OCI-LY1 (cell line): ENCODE data around the gene CLEC7A.

ENCODE experiments used
- H2AFZ ChIP-seq: fragments of 200-600 bp; sonication (generic), shearing (Covaris generic); 2 replicates; pipeline ENCODE4 v1.6.0; 2014; ENCODE audit warnings: antibody characterized with exemption, mild to moderate bottlenecking, low read length
- H3F3A ChIP-seq: fragments of 200-600 bp; sonication (generic), shearing (Covaris generic); 2 replicates; pipeline ENCODE4 v1.6.0; 2014; ENCODE audit warnings: mild to moderate bottlenecking, antibody characterized with exemption, low read length, moderate library complexity; ENCODE audit not compliant: insufficient read depth
- H3K27ac ChIP-seq: fragments of 200-600 bp; sonication (generic); 2 replicates; pipeline ENCODE4 v1.5.1; 2014; ENCODE audit warnings: low read length, mixed run types, mild to moderate bottlenecking, low read depth; ENCODE audit not compliant: poor library complexity, severe bottlenecking
- H3K27me3 ChIP-seq: fragments of 200-600 bp; sonication (generic); 2 replicates; pipeline ENCODE4 v1.6.0; 2014; ENCODE audit warnings: antibody characterized with exemption, mild to moderate bottlenecking, low read length, moderate library complexity; ENCODE audit not compliant: insufficient read depth
- H3K36me3 ChIP-seq: fragments of 200-600 bp; sonication (generic); 2 replicates; pipeline ENCODE4 v1.6.1; 2014; ENCODE audit warnings: mild to moderate bottlenecking, antibody characterized with exemption, low read length, moderate library complexity, mixed read lengths; ENCODE audit not compliant: insufficient read depth
- H3K4me1 ChIP-seq: fragments of 200-600 bp; sonication (generic); 2 replicates; pipeline ENCODE4 v1.5.1; 2014; ENCODE audit warnings: mild to moderate bottlenecking, low read length, moderate library complexity; ENCODE audit not compliant: insufficient read depth, severe bottlenecking
- H3K4me2 ChIP-seq: fragments of 200-600 bp; sonication (generic), shearing (Covaris generic); 2 replicates; pipeline ENCODE4 v1.6.1; 2014; ENCODE audit warnings: low read length
- H3K4me3 ChIP-seq: fragments of 200-600 bp; sonication (generic); 2 replicates; pipeline ENCODE4 v1.5.1; 2014; ENCODE audit warnings: low read length, low read depth, mild to moderate bottlenecking, mixed read lengths; ENCODE audit not compliant: poor library complexity, severe bottlenecking
- H3K79me2 ChIP-seq: fragments of 200-600 bp; shearing (Covaris generic); 2 replicates; pipeline ENCODE4 v1.6.1; 2016; ENCODE audit warnings: mixed run types, low read length, mixed read lengths; ENCODE audit not compliant: insufficient read depth
- H3K9ac ChIP-seq: fragments of 200-600 bp; sonication (generic), shearing (Covaris generic); 2 replicates; pipeline ENCODE4 v1.6.1; 2014; ENCODE audit warnings: mild to moderate bottlenecking, low read length, mixed read lengths
- H3K9me2 ChIP-seq: fragments of 200-600 bp; sonication (generic), shearing (Covaris generic); 2 replicates; pipeline ENCODE4 v1.6.1; 2014; ENCODE audit warnings: low read depth, mild to moderate bottlenecking, low read length, mixed read lengths
- H3K9me3 ChIP-seq: fragments of 200-600 bp; shearing (Covaris generic); 2 replicates; pipeline ENCODE4 v1.6.1; 2014; ENCODE audit warnings: low read length, mixed read lengths
- H4K20me1 ChIP-seq: fragments of 200-600 bp; sonication (generic), shearing (Covaris generic); 2 replicates; pipeline ENCODE4 v1.6.0; 2016; ENCODE audit warnings: mild to moderate bottlenecking, low read length; ENCODE audit not compliant: insufficient read depth
- CTCF ChIP-seq: fragments of 200-600 bp; sonication (generic), shearing (Covaris generic); IDR thresholded peaks from 2 replicates; pipeline ENCODE4 v1.5.1; 2017; ENCODE audit warnings: mild to moderate bottlenecking, antibody characterized with exemption, low read length, moderate library complexity, mixed read lengths
- EZH2 ChIP-seq: fragments of 200-600 bp; sonication (generic), shearing (Covaris generic); IDR thresholded peaks from 2 replicates; pipeline ENCODE4 v1.8.0; 2017; ENCODE audit warnings: borderline replicate concordance, mixed run types, mild to moderate bottlenecking, antibody characterized with exemption, low read length, moderate library complexity, mixed read lengths

The CLEC7A gene

GRCh38 chr12:10128687-10129086 lies 1.3 kb downstream of the CLEC7A start:
- Histone ChIP-seq H3K27me3 (no peaks in the 10 kb centered on the region), H3K27ac (no peak overlapping the region), H3K9me2 (no peaks in the 10 kb centered on the region), H3K4me1 (peaks cover 5% of the 10 kb centered on the region), H4K20me1 (no peaks in the 10 kb centered on the region), H3K4me2 (no peak overlapping the region), H3F3A (no peaks in the 10 kb centered on the region), H3K4me3 (no peak overlapping the region), H3K36me3 (no peaks in the 10 kb centered on the region), H3K79me2 (no peaks in the 10 kb centered on the region), H3K9ac (no peak overlapping the region), H3K9me3 (no peaks in the 10 kb centered on the region), H2AFZ (no peak overlapping the region)
- TF ChIP-seq EZH2: no peak
- no peak for TF ChIP-seq CTCF

- peaks cover 5% of the 10 kb centered on the region for H3K4me1 ChIP-seq
- no peaks in the 10 kb centered on the region for H3K9me2 ChIP-seq
- no peak for TF ChIP-seq EZH2
- no peaks in the 10 kb centered on the region for H4K20me1 ChIP-seq
- H3K36me3 ChIP-seq: no peaks in the 10 kb centered on the region
- H3K79me2 ChIP-seq: no peaks in the 10 kb centered on the region
- H3K9me3 ChIP-seq: no peaks in the 10 kb centered on the region
- H3K4me3 ChIP-seq: no peak overlapping the region
- H3K27ac ChIP-seq: no peak overlapping the region
- no peak overlapping the region for H2AFZ ChIP-seq
- H3F3A ChIP-seq: no peaks in the 10 kb centered on the region
- no peak overlapping the region for H3K9ac ChIP-seq
- H3K4me2 ChIP-seq: no peak overlapping the region
- H3K27me3 ChIP-seq: no peaks in the 10 kb centered on the region
Measured at GRCh38 chr12:10126413-10126812, 3.6 kb downstream of the CLEC7A start.

GRCh38 chr12:10122689-10123088 lies 7.3 kb downstream of the CLEC7A start:
- Histone ChIP-seq H3K36me3 (no peaks in the 10 kb centered on the region), H3K27ac (no peak overlapping the region), H3K79me2 (no peaks in the 10 kb centered on the region), H3K9me2 (no peaks in the 10 kb centered on the region), H3F3A (no peaks in the 10 kb centered on the region), H3K4me2 (no peak overlapping the region), H4K20me1 (no peaks in the 10 kb centered on the region), H2AFZ (no peak overlapping the region), H3K27me3 (no peaks in the 10 kb centered on the region), H3K4me1 (no peaks in the 10 kb centered on the region), H3K9ac (no peak overlapping the region), H3K4me3 (no peak overlapping the region), H3K9me3 (no peaks in the 10 kb centered on the region)
- no peak for TF ChIP-seq EZH2
- no peak for TF ChIP-seq CTCF

GRCh38 chr12:10121278-10121677 lies 8.7 kb downstream of the CLEC7A start:
- Histone ChIP-seq H3K9ac (no peak overlapping the region), H3K4me2 (no peak overlapping the region), H3K4me1 (no peaks in the 10 kb centered on the region), H3K79me2 (no peaks in the 10 kb centered on the region), H2AFZ (no peak overlapping the region), H3K4me3 (no peak overlapping the region), H3F3A (no peaks in the 10 kb centered on the region), H3K36me3 (no peaks in the 10 kb centered on the region), H3K27ac (no peak overlapping the region), H3K9me2 (no peaks in the 10 kb centered on the region), H3K27me3 (no peaks in the 10 kb centered on the region), H3K9me3 (no peaks in the 10 kb centered on the region), H4K20me1 (no peaks in the 10 kb centered on the region)
- TF ChIP-seq EZH2 (no peak), CTCF (no peak)
